Right lobe of liver (tissue), 4 donors: Measurements from ENCODE around the gene GPR39.

ENCODE experiments used
- POLR2A ChIP-seq: fragments of 450-650 bp; IDR thresholded peaks from one replicate; pipeline ENCODE4 v1.6.1; 2017; ENCODE audit warnings: antibody characterized with exemption, mild to moderate bottlenecking
- TF ChIP-seq, protein P1 (sequence below), 4 donors: fragments of 200-600 bp in 3 of 4; fragments of 450-650 bp in 1 of 4; IDR thresholded peaks; one replicate each; pipeline versions ENCODE4 v1.5.1 to v1.8.0; 2016 to 2022; ENCODE audit warnings: antibody characterized with exemption in 4 of 4, mild to moderate bottlenecking in 2 of 4
- donor health status: DM: no; HTN: no; CAD: no.
- donor health status: DM: no; HTN: no; CAD: no.
- donor health status: DM: no; HTN: yes; CAD: no.

DNA sequence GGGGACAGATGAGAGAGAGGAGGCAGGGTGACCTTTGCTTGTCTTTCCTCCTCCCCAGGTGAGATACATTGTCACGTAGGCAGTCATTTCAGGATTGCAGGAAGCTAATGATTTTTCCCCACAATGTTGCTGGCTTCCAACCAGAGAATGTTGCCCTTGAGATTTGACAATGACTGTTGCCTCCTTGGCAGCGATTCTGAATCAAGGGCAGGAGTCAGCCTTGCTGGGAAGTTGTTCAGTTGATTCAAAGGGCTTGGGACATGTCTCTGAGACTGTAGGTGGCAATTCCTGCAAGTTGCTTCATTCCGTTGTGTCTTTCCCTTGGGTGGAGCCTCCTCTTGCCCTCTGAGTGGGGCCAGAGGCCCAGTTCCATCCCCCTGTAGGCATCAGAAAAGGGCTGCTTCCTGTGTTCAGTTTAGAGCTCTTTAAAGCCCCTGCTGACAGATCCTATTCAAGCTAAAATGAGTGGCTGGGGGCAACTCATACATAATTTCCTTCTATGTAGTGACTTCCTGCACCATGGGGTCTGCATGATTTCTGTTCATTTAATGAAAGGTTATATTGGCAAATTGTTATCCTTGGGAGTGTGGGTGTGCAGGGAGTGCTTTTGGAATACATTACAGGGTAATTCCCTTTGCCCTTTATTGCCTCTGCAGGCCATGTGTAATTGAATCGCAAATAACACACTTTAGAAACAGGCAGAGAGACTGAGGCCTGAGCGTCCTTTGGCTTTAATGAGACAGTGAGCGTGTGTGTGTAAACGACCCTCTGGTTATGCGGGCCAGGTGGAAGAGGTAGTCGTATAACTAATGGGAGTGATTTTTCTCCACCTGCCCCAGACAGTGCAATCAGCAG is 52.4 kb downstream of the GPR39 start:
- TF ChIP-seq, protein P1, sequence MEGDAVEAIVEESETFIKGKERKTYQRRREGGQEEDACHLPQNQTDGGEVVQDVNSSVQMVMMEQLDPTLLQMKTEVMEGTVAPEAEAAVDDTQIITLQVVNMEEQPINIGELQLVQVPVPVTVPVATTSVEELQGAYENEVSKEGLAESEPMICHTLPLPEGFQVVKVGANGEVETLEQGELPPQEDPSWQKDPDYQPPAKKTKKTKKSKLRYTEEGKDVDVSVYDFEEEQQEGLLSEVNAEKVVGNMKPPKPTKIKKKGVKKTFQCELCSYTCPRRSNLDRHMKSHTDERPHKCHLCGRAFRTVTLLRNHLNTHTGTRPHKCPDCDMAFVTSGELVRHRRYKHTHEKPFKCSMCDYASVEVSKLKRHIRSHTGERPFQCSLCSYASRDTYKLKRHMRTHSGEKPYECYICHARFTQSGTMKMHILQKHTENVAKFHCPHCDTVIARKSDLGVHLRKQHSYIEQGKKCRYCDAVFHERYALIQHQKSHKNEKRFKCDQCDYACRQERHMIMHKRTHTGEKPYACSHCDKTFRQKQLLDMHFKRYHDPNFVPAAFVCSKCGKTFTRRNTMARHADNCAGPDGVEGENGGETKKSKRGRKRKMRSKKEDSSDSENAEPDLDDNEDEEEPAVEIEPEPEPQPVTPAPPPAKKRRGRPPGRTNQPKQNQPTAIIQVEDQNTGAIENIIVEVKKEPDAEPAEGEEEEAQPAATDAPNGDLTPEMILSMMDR (IDR thresholded peaks at IDR 0.05) = no peak
- TF ChIP-seq POLR2A = no peak
